Lower lobe of right lung (tissue), 2 donors: ENCODE measurements around the gene NXN. TPM values are rescaled to one million over a fixed set of nuclear protein-coding genes. Genes with fewer than 3 reads are reported as not detected.

Experiments used
- ATAC-seq, 2 donors: fragments of 200-7000 bp; cut with Tn5 transposase; one replicate each; pipeline ENCODE4 v1.9.1; 2020 to 2022; ENCODE audit warnings: mild to moderate bottlenecking in 2 of 2, moderate library complexity in 2 of 2
- DNase-seq: peaks from one replicate; pipeline ENCODE4 v3.0.0-alpha.2; 2020
- H3K27ac ChIP-seq: fragments of 200-600 bp; one replicate; pipeline ENCODE4 v1.8.0; 2022
- H3K27me3 ChIP-seq: fragments of 200-600 bp; one replicate; pipeline ENCODE4 v1.8.0; 2022; ENCODE audit warnings: low read depth
- H3K36me3 ChIP-seq: fragments of 200-600 bp; one replicate; pipeline ENCODE4 v1.8.0; 2022; ENCODE audit warnings: mild to moderate bottlenecking
- H3K4me1 ChIP-seq: fragments of 200-600 bp; one replicate; pipeline ENCODE4 v1.8.0; 2022
- H3K4me3 ChIP-seq: fragments of 200-600 bp; one replicate; pipeline ENCODE4 v1.8.0; 2022; ENCODE audit warnings: mild to moderate bottlenecking
- H3K9me3 ChIP-seq: fragments of 200-600 bp; one replicate; pipeline ENCODE4 v1.8.0; 2022
- intact Hi-C: fragments of 100-400 bp; cut with DNase I; formaldehyde crosslinking; loops from one replicate; pipeline ENCODE4 v1.11.0; 2022
- total RNA-seq: library from RNA; stranded (reverse); fragmentation: NEBNext Ultra II Directional; extraction: Animal tissue kit (Norgen Biotek cat#: 25700); gene quantifications from one replicate; pipeline ENCODE4 v1.2.1, GENCODE V29; 2021
- TF ChIP-seq, protein P1 (sequence below): fragments of 200-600 bp; IDR thresholded peaks from one replicate; pipeline ENCODE4 v1.8.0; 2022; ENCODE audit warnings: antibody characterized with exemption, mild to moderate bottlenecking
- donor health status: DM: no; HTN: yes; CAD: no; lungs with severe emphysema.

Gene NXN
- total RNA-seq, 1 donor from 2014 or later: 42.6 TPM

- no peak for DNase-seq
- Histone ChIP-seq H3K36me3 (no peaks in the 10 kb centered on the region), H3K27ac (peak overlapping the region; percentile 54), H3K9me3 (no peaks in the 10 kb centered on the region), H3K4me1 (peaks cover 29% of the 10 kb centered on the region), H3K27me3 (no peaks in the 10 kb centered on the region), H3K4me3 (no peak overlapping the region)
- intact Hi-C loops: no loop called here
- no peak for ATAC-seq
- TF ChIP-seq, protein P1, sequence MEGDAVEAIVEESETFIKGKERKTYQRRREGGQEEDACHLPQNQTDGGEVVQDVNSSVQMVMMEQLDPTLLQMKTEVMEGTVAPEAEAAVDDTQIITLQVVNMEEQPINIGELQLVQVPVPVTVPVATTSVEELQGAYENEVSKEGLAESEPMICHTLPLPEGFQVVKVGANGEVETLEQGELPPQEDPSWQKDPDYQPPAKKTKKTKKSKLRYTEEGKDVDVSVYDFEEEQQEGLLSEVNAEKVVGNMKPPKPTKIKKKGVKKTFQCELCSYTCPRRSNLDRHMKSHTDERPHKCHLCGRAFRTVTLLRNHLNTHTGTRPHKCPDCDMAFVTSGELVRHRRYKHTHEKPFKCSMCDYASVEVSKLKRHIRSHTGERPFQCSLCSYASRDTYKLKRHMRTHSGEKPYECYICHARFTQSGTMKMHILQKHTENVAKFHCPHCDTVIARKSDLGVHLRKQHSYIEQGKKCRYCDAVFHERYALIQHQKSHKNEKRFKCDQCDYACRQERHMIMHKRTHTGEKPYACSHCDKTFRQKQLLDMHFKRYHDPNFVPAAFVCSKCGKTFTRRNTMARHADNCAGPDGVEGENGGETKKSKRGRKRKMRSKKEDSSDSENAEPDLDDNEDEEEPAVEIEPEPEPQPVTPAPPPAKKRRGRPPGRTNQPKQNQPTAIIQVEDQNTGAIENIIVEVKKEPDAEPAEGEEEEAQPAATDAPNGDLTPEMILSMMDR: no peak
Measured at GRCh38 chr17:916315-916714, 63.3 kb downstream of the NXN start.

GRCh38 chr17:915538-916201, 63.9 kb downstream of the NXN start:
- H3K9me3 ChIP-seq: no peaks in the 10 kb centered on the region
- H3K4me3 ChIP-seq: no peak overlapping the region
- H3K27ac ChIP-seq: peak overlapping the region; percentile 54
- ATAC-seq (peak; percentile 71 to 89), DNase-seq (no peak)
- TF ChIP-seq, protein P1: no peak
- no peaks in the 10 kb centered on the region for H3K27me3 ChIP-seq
- H3K4me1 ChIP-seq: peaks cover 23% of the 10 kb centered on the region
- no peaks in the 10 kb centered on the region for H3K36me3 ChIP-seq
- intact Hi-C loops: no loop called here

GRCh38 chr17:914561-914960, 65.0 kb downstream of the NXN start:
- DNase-seq (peak; percentile 15), ATAC-seq (no peak)
- H3K36me3 ChIP-seq: no peaks in the 10 kb centered on the region
- H3K4me3 ChIP-seq: no peak overlapping the region
- H3K9me3 ChIP-seq: no peaks in the 10 kb centered on the region
- no peaks in the 10 kb centered on the region for H3K27me3 ChIP-seq
- TF ChIP-seq, protein P1: no peak
- H3K4me1 ChIP-seq: peaks cover 23% of the 10 kb centered on the region
- intact Hi-C loops: no loop called here
- H3K27ac ChIP-seq: peak overlapping the region; percentile 54

GRCh38 chr17:913207-913606, 66.4 kb downstream of the NXN start:
- Histone ChIP-seq H3K9me3 (no peaks in the 10 kb centered on the region), H3K4me1 (peaks cover 23% of the 10 kb centered on the region), H3K27ac (no peak overlapping the region), H3K36me3 (no peaks in the 10 kb centered on the region), H3K27me3 (no peaks in the 10 kb centered on the region), H3K4me3 (no peak overlapping the region)
- intact Hi-C loops: no loop called here
- TF ChIP-seq, protein P1: no peak
- no peak for ATAC-seq
- no peak for DNase-seq

GRCh38 chr17:909642-910323, 69.8 kb downstream of the NXN start:
- ATAC-seq: peak; percentile 31 to 57
- intact Hi-C loops: no loop called here
- Histone ChIP-seq H3K9me3 (no peaks in the 10 kb centered on the region), H3K27me3 (no peaks in the 10 kb centered on the region), H3K4me3 (no peak overlapping the region), H3K4me1 (peaks cover 4% of the 10 kb centered on the region), H3K27ac (no peak overlapping the region), H3K36me3 (no peaks in the 10 kb centered on the region)
- DNase-seq: peak; percentile 33
- TF ChIP-seq, protein P1: no peak
